Gastrocnemius medialis (tissue), 4 donors: ENCODE measurements around the gene KIAA1549. TPM values are rescaled to one million over a fixed set of nuclear protein-coding genes. Genes with fewer than 3 reads are reported as not detected.

Experiments
- ATAC-seq, 2 donors: fragments of 150-250 bp; one replicate each; pipeline ENCODE4 v1.9.1; 2016
- DNase-seq, 2 donors: peaks; one replicate each; pipeline ENCODE4 v3.0.0-alpha.2; 2019
- H3K27ac ChIP-seq, 4 donors: fragments of 200-600 bp; sonication (generic); 1 replicate in 1 of 4; 2 replicates in 3 of 4; pipeline ENCODE4 v1.5.1; 2016 to 2018; ENCODE audit warnings: mild to moderate bottlenecking in 2 of 4, moderate library complexity in 1 of 4
- H3K27me3 ChIP-seq, 3 donors: fragments of 200-600 bp; sonication (generic) in 2 of 3; 1 replicate in 1 of 3; 2 replicates in 2 of 3; pipeline versions ENCODE4 v1.5.1 to v1.6.0; 2016 to 2019; ENCODE audit warnings: mild to moderate bottlenecking in 1 of 3, moderate library complexity in 1 of 3
- H3K36me3 ChIP-seq, 2 donors: fragments of 200-600 bp; sonication (generic) in 1 of 2; one replicate each; pipeline ENCODE4 v1.5.1; 2017 to 2018
- H3K4me1 ChIP-seq, 2 donors: fragments of 200-600 bp; sonication (generic) in 1 of 2; one replicate each; pipeline ENCODE4 v1.5.1; 2016 to 2017; ENCODE audit warnings: mild to moderate bottlenecking in 2 of 2
- H3K4me3 ChIP-seq, 4 donors: fragments of 200-600 bp; sonication (generic) in 3 of 4; 1 replicate in 1 of 4; 2 replicates in 3 of 4; pipeline ENCODE4 v1.5.1; 2016 to 2019; ENCODE audit warnings: mild to moderate bottlenecking in 2 of 4
- H3K9me3 ChIP-seq, 3 donors: fragments of 200-600 bp; sonication (generic) in 2 of 3; 1 replicate in 1 of 3; 2 replicates in 2 of 3; pipeline ENCODE4 v1.5.1; 2016 to 2019
- CTCF ChIP-seq, 5 experiments: fragments of 450-650 bp in 3 of 5; fragments of 200-600 bp in 2 of 5; sonication (generic) in 2 of 5; IDR thresholded peaks in 4 of 5; conservative IDR thresholded peaks in 1 of 5; 1 replicate in 4 of 5; 2 replicates in 1 of 5; pipeline ENCODE4 v1.5.1; 2016 to 2019; ENCODE audit warnings: antibody characterized with exemption in 5 of 5, mild to moderate bottlenecking in 3 of 5, moderate library complexity in 3 of 5
- POLR2A ChIP-seq, 2 donors: fragments of 450-650 bp; IDR thresholded peaks; one replicate each; pipeline ENCODE4 v1.6.1; 2017; ENCODE audit warnings: antibody characterized with exemption in 2 of 2, mild to moderate bottlenecking in 2 of 2, moderate library complexity in 2 of 2
- in situ Hi-C, 4 donors: fragments of 200-750 bp; cut with MboI; loops; one replicate each; pipeline versions ENCODE4 v1.15.0 to v1.8.0; 2017; ENCODE audit warnings: low sequenced_read_pairs in 4 of 4
- intact Hi-C: fragments of 100-400 bp; cut with DNase I; formaldehyde crosslinking; loops from one replicate; pipeline ENCODE4 v1.15.1; 2023; ENCODE audit warnings: low total_unique reads
- total RNA-seq, 4 donors: library from RNA; depleted of rRNA; stranded (reverse); fragments of >200 nt; gene quantifications; one replicate each; pipeline versions ENCODE4 v1.1.0 to v1.2.3, GENCODE V29; 2016

Gene KIAA1549
- total RNA-seq, 4 donors from 2014 or later = 0.55 to 0.87 (median 0.75) TPM

DNA sequence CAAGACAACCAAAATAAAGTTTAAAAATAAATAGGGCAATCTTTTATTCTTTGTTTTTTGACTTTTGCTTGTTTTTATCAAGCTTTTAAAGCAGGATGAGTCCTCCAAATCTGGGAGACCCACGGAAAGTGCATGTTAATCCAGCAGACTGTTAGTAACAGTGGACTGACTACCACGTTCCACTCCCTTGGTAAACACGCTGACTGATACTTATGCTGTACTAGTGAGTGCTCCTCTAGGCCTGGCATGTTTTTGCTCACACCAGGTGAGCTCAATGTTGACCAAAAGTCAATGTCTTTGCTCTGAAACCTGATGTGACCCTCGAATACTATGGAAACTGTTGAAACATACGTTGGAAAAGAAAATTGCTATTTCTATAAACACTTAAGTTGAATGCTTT, 88.4 kb downstream of the KIAA1549 start:
- intact Hi-C loops (no loop called here), in situ Hi-C loops (no loop called here)
- no peak overlapping the region for H3K27ac ChIP-seq
- no peak for DNase-seq
- H3K36me3 ChIP-seq = no peaks in the 10 kb centered on the region
- H3K4me3 ChIP-seq = no peak overlapping the region
- no peaks in the 10 kb centered on the region for H3K9me3 ChIP-seq
- no peaks in the 10 kb centered on the region for H3K4me1 ChIP-seq
- no peaks in the 10 kb centered on the region for H3K27me3 ChIP-seq
- ATAC-seq = no peak
- TF ChIP-seq POLR2A (IDR thresholded peaks at IDR 0.05) = no peak
- no peak for TF ChIP-seq CTCF (IDR thresholded peaks at IDR 0.05 in 4 of 5, conservative IDR thresholded peaks at IDR 0.05 in 1 of 5)

- no peaks in the 10 kb centered on the region for H3K27me3 ChIP-seq
- DNase-seq (no peak), ATAC-seq (no peak)
- no peaks in the 10 kb centered on the region for H3K4me1 ChIP-seq
- in situ Hi-C loops (no loop called here), intact Hi-C loops (no loop called here)
- no peak overlapping the region for H3K4me3 ChIP-seq
- TF ChIP-seq POLR2A (IDR thresholded peaks at IDR 0.05) (no peak), CTCF (IDR thresholded peaks at IDR 0.05 in 4 of 5, conservative IDR thresholded peaks at IDR 0.05 in 1 of 5) (no peak)
- H3K9me3 ChIP-seq = no peaks in the 10 kb centered on the region
- H3K27ac ChIP-seq = no peak overlapping the region
- no peaks in the 10 kb centered on the region for H3K36me3 ChIP-seq
These were observed 89.1 kb downstream of the KIAA1549 start for GRCh38 chr7:138892006-138892630.

DNA sequence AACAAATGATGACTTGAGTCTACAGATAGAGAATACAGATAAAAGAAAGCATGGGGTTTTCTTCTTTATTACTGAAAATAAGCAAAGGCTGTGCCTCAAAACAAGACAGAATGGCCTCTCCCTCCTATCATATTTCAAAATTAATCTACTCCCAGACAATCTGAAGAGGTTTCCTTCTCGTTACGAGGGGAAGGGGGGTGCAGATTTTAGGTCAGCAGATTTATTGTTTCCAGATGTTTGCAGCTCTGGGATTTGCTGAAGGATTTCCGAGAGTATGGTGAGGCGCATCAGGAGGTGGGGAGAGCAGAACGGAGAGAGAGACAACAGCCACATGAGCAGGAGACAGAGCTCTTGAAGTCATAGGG, 89.8 kb downstream of the KIAA1549 start:
- no peak overlapping the region for H3K4me3 ChIP-seq
- DNase-seq = no peak
- H3K36me3 ChIP-seq = no peaks in the 10 kb centered on the region
- no peaks in the 10 kb centered on the region for H3K9me3 ChIP-seq
- no peak for ATAC-seq
- intact Hi-C loops = no loop called here
- TF ChIP-seq CTCF (IDR thresholded peaks at IDR 0.05 in 4 of 5, conservative IDR thresholded peaks at IDR 0.05 in 1 of 5) (no peak), POLR2A (IDR thresholded peaks at IDR 0.05) (no peak)
- in situ Hi-C loops = no loop called here
- no peaks in the 10 kb centered on the region for H3K4me1 ChIP-seq
- no peaks in the 10 kb centered on the region for H3K27me3 ChIP-seq
- H3K27ac ChIP-seq = no peak overlapping the region

- in situ Hi-C loops = no loop called here
- no peak for DNase-seq
- Histone ChIP-seq H3K27ac (no peak overlapping the region), H3K4me1 (no peaks in the 10 kb centered on the region), H3K36me3 (no peaks in the 10 kb centered on the region), H3K9me3 (no peaks in the 10 kb centered on the region), H3K27me3 (no peaks in the 10 kb centered on the region), H3K4me3 (no peak overlapping the region)
- intact Hi-C loops = no loop called here
- no peak for ATAC-seq
- TF ChIP-seq POLR2A (IDR thresholded peaks at IDR 0.05) (no peak), CTCF (IDR thresholded peaks at IDR 0.05 in 4 of 5, conservative IDR thresholded peaks at IDR 0.05 in 1 of 5) (no peak)
These were observed 90.4 kb downstream of the KIAA1549 start for GRCh38 chr7:138890499-138891445.
